Endothelial cell of umbilical vein (primary cell): ENCODE data around the gene RIPOR1.

Experiments used
- EZH2 ChIP-seq: IDR thresholded peaks from 2 replicates; pipeline ENCODE4 v1.6.1; 2012; ENCODE audit warnings: borderline replicate concordance, low read depth, mild to moderate bottlenecking, moderate library complexity, low read length, inconsistent platforms; ENCODE audit not compliant: severe bottlenecking
- MAX ChIP-seq: IDR thresholded peaks from 2 replicates; pipeline ENCODE4 v1.6.1; 2011; ENCODE audit not compliant: insufficient read depth, insufficient read length
- POLR2AphosphoS5 ChIP-seq: IDR thresholded peaks from 2 replicates; pipeline ENCODE4 v1.6.1; 2012; ENCODE audit warnings: low read depth, mild to moderate bottlenecking, control low read depth, low read length, moderate library complexity; ENCODE audit not compliant: insufficient read depth
- TF ChIP-seq, protein P1 (sequence below), 2 donors: IDR thresholded peaks; 1 replicate in 1 of 2; 2 replicates in 1 of 2; pipeline ENCODE4 v1.5.1; 2011; ENCODE audit warnings: low read length in 2 of 2, mild to moderate bottlenecking in 2 of 2, moderate library complexity in 2 of 2, control low read depth in 1 of 2, inconsistent platforms in 1 of 2, low read depth in 1 of 2; ENCODE audit not compliant: insufficient read depth in 1 of 2; ENCODE audit errors: extremely low read depth in 1 of 2

- TF ChIP-seq, protein P1, sequence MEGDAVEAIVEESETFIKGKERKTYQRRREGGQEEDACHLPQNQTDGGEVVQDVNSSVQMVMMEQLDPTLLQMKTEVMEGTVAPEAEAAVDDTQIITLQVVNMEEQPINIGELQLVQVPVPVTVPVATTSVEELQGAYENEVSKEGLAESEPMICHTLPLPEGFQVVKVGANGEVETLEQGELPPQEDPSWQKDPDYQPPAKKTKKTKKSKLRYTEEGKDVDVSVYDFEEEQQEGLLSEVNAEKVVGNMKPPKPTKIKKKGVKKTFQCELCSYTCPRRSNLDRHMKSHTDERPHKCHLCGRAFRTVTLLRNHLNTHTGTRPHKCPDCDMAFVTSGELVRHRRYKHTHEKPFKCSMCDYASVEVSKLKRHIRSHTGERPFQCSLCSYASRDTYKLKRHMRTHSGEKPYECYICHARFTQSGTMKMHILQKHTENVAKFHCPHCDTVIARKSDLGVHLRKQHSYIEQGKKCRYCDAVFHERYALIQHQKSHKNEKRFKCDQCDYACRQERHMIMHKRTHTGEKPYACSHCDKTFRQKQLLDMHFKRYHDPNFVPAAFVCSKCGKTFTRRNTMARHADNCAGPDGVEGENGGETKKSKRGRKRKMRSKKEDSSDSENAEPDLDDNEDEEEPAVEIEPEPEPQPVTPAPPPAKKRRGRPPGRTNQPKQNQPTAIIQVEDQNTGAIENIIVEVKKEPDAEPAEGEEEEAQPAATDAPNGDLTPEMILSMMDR (IDR thresholded peaks at IDR 0.05; ENCODE audit: extremely low read depth in 1 of 2, insufficient read depth in 1 of 2, low read depth in 1 of 2, low read length in 2 of 2): no peak
- no peak for TF ChIP-seq EZH2
- no peak for TF ChIP-seq MAX
- no peak for TF ChIP-seq POLR2AphosphoS5
These were observed 2.6 kb downstream of the RIPOR1 start for GRCh38 chr16:67531247-67531646.
